ENCODE results near the gene MICALL2. TPM values are rescaled to one million over a fixed set of nuclear protein-coding genes. Genes with fewer than 3 reads are reported as not detected.
"Not testable (repeated sequence)": the region's sequence is repeated elsewhere in the genome, so short reads cannot be mapped to it uniquely, and the experiment has no call there.

Gene MICALL2
- total and polyA plus RNA-seq, 8 donors, result 8.3 to 93.6 (median 12.8) TPM

DNA sequence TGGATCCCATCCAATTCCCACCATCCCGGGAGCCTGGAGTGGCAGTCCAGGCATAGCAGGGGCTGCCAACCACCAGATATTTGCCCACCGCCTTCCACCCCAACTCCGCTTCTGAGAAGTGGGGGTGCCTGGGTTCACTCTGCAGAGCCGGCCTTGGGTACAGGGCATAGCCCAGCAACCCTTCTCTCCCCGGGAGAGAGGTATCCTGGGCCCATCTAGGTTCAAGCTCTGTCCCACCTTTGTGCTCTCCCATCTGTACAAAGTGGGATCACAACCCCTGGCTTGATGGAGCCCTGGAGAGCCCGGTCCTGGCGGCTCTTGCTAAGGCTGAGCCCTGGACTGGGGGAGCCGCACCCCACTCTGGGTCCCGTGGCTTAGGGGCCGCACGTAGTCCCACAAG is 12.2 kb downstream of the MICALL2 start:
- intact Hi-C loops (cut with DNase I), result loop anchor here in 1 of 3 donors (10.0 kb wide), 1 partner anchor 58 kb away; the partner anchor contains the start of gene INTS1
- ATAC-seq (no peak), FAIRE-seq (no peak), DNase-seq (no peak)
- no peaks in the 10 kb centered on the region for H3K9me3 ChIP-seq
- no peak overlapping the region for H3K27ac ChIP-seq
- TF ChIP-seq, protein P1, sequence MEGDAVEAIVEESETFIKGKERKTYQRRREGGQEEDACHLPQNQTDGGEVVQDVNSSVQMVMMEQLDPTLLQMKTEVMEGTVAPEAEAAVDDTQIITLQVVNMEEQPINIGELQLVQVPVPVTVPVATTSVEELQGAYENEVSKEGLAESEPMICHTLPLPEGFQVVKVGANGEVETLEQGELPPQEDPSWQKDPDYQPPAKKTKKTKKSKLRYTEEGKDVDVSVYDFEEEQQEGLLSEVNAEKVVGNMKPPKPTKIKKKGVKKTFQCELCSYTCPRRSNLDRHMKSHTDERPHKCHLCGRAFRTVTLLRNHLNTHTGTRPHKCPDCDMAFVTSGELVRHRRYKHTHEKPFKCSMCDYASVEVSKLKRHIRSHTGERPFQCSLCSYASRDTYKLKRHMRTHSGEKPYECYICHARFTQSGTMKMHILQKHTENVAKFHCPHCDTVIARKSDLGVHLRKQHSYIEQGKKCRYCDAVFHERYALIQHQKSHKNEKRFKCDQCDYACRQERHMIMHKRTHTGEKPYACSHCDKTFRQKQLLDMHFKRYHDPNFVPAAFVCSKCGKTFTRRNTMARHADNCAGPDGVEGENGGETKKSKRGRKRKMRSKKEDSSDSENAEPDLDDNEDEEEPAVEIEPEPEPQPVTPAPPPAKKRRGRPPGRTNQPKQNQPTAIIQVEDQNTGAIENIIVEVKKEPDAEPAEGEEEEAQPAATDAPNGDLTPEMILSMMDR (IDR thresholded peaks at IDR 0.05), result no peak
- no peaks in the 10 kb centered on the region for H3K4me1 ChIP-seq
- no peaks in the 10 kb centered on the region for H3K36me3 ChIP-seq
- H3K27me3 ChIP-seq, result no peaks in the 10 kb centered on the region
- 86 to 93% methylated on average over 11 of the region's 11 CpGs for WGBS, 2 donors
- H3K4me3 ChIP-seq, result no peak overlapping the region

DNA sequence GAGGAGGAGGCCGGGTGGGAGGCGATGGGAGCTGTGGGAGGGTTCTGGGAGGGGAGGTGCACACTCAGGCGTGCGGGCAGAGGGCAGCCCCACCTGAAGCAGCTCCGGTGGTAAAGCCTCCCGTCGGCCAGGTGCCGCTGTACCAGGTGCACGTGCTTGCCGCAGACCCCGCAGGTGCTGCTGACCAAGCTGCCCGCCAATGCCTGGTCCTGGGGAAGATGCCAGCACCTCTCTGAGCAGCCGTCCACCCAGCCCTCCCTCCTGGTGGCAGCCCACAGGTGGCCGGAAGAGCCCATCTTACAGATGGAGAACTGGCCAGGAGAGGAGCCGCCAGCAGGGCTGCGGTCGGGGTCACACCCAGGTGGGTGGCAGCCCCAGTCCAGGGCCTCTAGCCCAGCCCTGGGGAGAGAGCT is 12.6 kb downstream of the MICALL2 start:
- FAIRE-seq (no peak), ATAC-seq (peak in 1 of 4 donors; percentile 31)
- TF ChIP-seq, protein P1 (IDR thresholded peaks at IDR 0.05), result no peak

DNA sequence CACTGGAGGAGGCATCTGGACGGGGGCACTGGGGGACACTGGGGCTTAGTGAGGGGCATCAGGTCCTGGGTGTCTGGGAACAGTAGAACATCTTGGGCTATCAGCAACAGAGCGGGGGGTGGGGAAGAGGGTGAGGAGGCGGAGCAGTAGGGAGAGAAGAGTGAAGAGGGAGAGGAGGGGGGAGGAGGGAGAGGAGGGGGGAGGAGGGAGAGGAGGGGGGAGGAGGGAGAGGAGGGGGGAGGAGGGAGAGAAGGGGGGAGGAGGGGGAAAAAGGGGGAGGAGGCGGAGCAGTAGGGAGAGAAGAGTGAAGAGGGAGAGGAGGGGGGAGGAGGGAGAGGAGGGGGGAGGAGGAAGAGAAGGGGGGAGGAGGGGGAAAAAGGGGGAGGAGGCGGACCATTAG is 13.2 kb downstream of the MICALL2 start:
- ATAC-seq, DNase-seq, H3K4me1 ChIP-seq, FAIRE-seq, H3K4me3 ChIP-seq, H3K36me3 ChIP-seq, H3K9me3 ChIP-seq, H3K27ac ChIP-seq, H3K27me3 ChIP-seq: not testable (repeated sequence)
- WGBS, 2 donors, result 75 to 83% methylated on average over 2 to 3 of the region's 5 CpGs
- intact Hi-C loops (cut with DNase I), result loop anchor here in 1 of 3 donors (10.0 kb wide), 1 partner anchor 59 kb away; the partner anchor contains the start of gene INTS1

More for the DNA sequence above, 12.6 kb downstream of the MICALL2 start:
- H3K9me3 ChIP-seq, result no peaks in the 10 kb centered on the region
- WGBS, 2 donors, result 61 to 71% methylated on average over 17 of the region's 17 CpGs
- intact Hi-C loops (cut with DNase I), result loop anchor here in 1 of 3 donors (10.0 kb wide), 1 partner anchor 58 kb away; the partner anchor contains the start of gene INTS1
- DNase-seq, result no peak
- H3K27ac ChIP-seq, result no peak overlapping the region
- H3K4me1 ChIP-seq, result no peaks in the 10 kb centered on the region
- H3K4me3 ChIP-seq, result no peak overlapping the region
- no peaks in the 10 kb centered on the region for H3K27me3 ChIP-seq
- no peaks in the 10 kb centered on the region for H3K36me3 ChIP-seq

DNA sequence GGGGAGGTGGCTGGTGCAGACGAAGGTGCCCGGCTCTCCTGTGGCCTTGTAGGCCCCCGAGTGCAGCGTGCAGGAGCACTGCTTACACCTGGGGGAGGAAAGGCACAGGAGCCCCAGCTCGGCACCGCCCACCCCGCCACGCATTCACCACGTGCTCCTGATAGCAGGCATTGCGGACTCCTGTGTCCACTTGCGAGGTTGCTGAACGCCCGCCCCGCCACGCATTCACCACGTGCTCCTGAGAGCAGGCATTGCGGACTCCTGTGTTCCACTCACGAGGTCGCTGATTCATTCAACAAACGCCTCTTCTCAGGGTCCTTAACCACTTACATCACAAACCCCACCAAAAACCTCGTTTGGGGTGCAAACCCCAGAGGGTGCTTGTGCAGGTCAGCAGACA is 13.9 kb downstream of the MICALL2 start:
- no peak overlapping the region for H3K4me3 ChIP-seq
- ATAC-seq, result no peak
- H3K4me1 ChIP-seq, result no peaks in the 10 kb centered on the region
- H3K27me3 ChIP-seq, result no peaks in the 10 kb centered on the region
- intact Hi-C loops (cut with DNase I), result loop anchor here in 1 of 3 donors (10.0 kb wide), 1 partner anchor 59 kb away; the partner anchor contains the start of gene INTS1
- H3K27ac ChIP-seq, result no peak overlapping the region
- no peak for FAIRE-seq
- no peaks in the 10 kb centered on the region for H3K36me3 ChIP-seq
- TF ChIP-seq, protein P1 (IDR thresholded peaks at IDR 0.05), result no peak
- DNase-seq, result no peak
- H3K9me3 ChIP-seq, result no peaks in the 10 kb centered on the region
- 88 to 94% methylated on average over 19 to 21 of the region's 21 CpGs for WGBS, 2 donors

DNA sequence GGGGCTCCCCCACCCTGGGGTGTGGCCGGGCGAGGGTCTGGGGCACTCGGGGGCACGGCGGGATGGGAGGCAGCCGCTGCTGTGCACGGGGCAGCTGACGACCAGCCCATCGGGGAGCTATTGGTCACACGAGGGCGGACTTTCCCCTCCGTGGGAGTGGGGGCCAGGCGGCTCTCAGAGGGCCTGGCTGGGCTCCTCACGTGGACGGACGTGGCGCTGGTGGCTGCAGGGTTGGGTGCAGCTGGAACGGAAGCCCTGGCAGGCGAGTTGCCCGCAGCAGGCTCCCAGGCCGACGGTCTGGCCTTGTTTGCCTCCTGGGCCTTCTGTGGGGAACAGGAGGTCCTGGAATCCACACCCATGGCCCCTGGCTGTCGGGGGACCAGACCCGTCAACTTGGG is 14.3 kb downstream of the MICALL2 start:
- no peaks in the 10 kb centered on the region for H3K4me1 ChIP-seq
- H3K27ac ChIP-seq, result no peak overlapping the region
- no peaks in the 10 kb centered on the region for H3K9me3 ChIP-seq
- no peaks in the 10 kb centered on the region for H3K36me3 ChIP-seq
- no peak overlapping the region for H3K4me3 ChIP-seq
- TF ChIP-seq, protein P1 (IDR thresholded peaks at IDR 0.05), result no peak
- intact Hi-C loops (cut with DNase I), result loop anchor here in 1 of 3 donors (10.0 kb wide), 1 partner anchor 60 kb away; the partner anchor contains the start of gene INTS1
- DNase-seq, result no peak
- no peak for FAIRE-seq
- WGBS, 2 donors, result 83 to 92% methylated on average over 22 to 24 of the region's 24 CpGs
- ATAC-seq, result no peak
- no peaks in the 10 kb centered on the region for H3K27me3 ChIP-seq
